Activated CD4-positive, alpha-beta memory T cell treated with anti-CD3 and anti-CD28 coated beads, Interleukin-2, amount 10 ng/mL, durations not matched to agents 7 days and 5 days (primary cell): Measurements from ENCODE around the gene SLC44A2. TPM values are rescaled to one million over a fixed set of nuclear protein-coding genes. Genes with fewer than 3 reads are reported as not detected.
A peak's percentile ranks its signal among the peaks of the same experiment; 100 is the strongest.

Experiments used
- CTCF ChIA-PET: fragments of 350-600 bp; sonication (Branson Sonifier 250); formaldehyde crosslinking; loops from one replicate; lab custom pipeline; 2021; ENCODE audit warnings: antibody characterized with exemption, inconsistent platforms; lab: Charles Lee
- POLR2A ChIA-PET: fragments of 350-600 bp; sonication (Branson Sonifier 250); formaldehyde crosslinking; loops from one replicate; lab custom pipeline; 2021; ENCODE audit warnings: antibody characterized with exemption; lab: Charles Lee
- DNase-seq: peaks from one replicate; pipeline ENCODE4 v3.0.0-alpha.2; 2020
- H3K27ac Mint-ChIP-seq: one replicate; pipeline ENCODE4 v1.8.0; 2021; ENCODE audit warnings: mild to moderate bottlenecking, mixed read lengths
- H3K27me3 Mint-ChIP-seq: one replicate; pipeline ENCODE4 v1.8.0; 2021; ENCODE audit warnings: mixed read lengths
- H3K36me3 Mint-ChIP-seq: one replicate; pipeline ENCODE4 v1.8.0; 2021; ENCODE audit warnings: low read depth, mixed read lengths
- H3K4me1 Mint-ChIP-seq: one replicate; pipeline ENCODE4 v1.8.0; 2021; ENCODE audit warnings: mixed read lengths
- H3K4me3 Mint-ChIP-seq: one replicate; pipeline ENCODE4 v1.8.0; 2021; ENCODE audit warnings: mild to moderate bottlenecking, mixed read lengths
- H3K9me3 Mint-ChIP-seq: one replicate; pipeline ENCODE4 v1.8.0; 2021; ENCODE audit warnings: mixed read lengths
- total RNA-seq, 2 experiments: library from RNA; stranded (reverse); gene quantifications; one replicate each; pipeline ENCODE4 v1.2.3, GENCODE V29; 2021

The SLC44A2 gene
- total RNA-seq, 2 experiments from 2014 or later: 147 to 152 TPM

DNA sequence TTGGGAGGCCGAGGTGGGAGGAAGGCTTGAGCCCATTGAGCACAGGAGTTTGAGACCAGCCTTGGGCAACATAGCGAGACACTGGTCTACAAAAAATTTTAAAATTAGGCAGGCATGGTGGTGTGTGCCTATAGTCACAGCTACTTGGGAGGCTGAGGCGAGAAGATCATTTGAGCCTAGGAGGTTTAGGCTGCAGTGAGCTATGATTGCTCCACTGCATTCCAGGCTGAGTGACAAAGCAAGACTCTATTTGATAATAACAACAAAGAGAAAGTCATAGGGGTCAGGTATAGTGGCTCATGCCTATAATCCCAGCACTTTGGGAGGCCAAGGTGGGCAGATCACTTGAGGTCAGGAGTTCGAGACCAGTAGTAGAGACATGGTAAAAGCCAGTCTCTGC lies 4.6 kb upstream of the SLC44A2 start:
- H3K4me1 Mint-ChIP-seq: peaks cover 50% of the 10 kb centered on the region
- H3K27me3 Mint-ChIP-seq: no peaks in the 10 kb centered on the region
- no peaks in the 10 kb centered on the region for H3K9me3 Mint-ChIP-seq
- H3K36me3 Mint-ChIP-seq: peaks cover 18% of the 10 kb centered on the region
- H3K27ac Mint-ChIP-seq: peak overlapping the region; percentile 49
- CTCF ChIA-PET: interaction anchor here (2.8 kb wide), 1 partner anchor 40 kb away, joined by 17 read pairs; no protein-coding TSS in a partner anchor
- no peak for DNase-seq
- POLR2A ChIA-PET: interaction anchor here (4.7 kb wide), 1 partner anchor 18 kb away, joined by 34 read pairs; no protein-coding TSS in a partner anchor
- H3K4me3 Mint-ChIP-seq: no peak overlapping the region

DNA sequence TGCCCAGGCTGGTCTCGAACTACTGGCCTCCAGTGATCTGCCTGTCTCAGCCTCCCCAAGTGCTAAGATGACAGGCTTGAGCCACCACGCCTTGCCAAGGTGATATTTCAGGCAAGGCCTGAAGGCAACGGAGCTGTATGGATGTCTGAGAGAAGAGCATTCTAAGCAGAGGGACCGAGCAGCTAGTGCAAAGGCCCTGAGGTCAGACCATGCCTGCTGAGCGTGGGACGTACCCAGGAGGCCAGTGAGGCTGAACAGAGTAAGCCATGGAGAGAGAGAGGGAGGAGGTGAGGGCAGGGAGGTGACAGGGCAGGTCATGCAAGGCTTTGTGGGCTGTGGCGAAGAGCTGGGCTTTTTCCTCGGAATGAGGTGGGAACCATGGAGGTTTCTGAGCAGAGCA lies 3.4 kb upstream of the SLC44A2 start:
- peaks cover 24% of the 10 kb centered on the region for H3K36me3 Mint-ChIP-seq
- no peaks in the 10 kb centered on the region for H3K9me3 Mint-ChIP-seq
- no peak overlapping the region for H3K4me3 Mint-ChIP-seq
- ChIA-PET CTCF (interaction anchor here (0.8 kb wide), 1 partner anchor 40 kb away, joined by 3 read pairs; no protein-coding TSS in a partner anchor), POLR2A (interaction anchor here (0.9 to 4.7 kb wide), 6 partner anchors 10 to 41 kb away, joined by 3 to 34 read pairs (median 4); no protein-coding TSS in a partner anchor)
- DNase-seq: no peak
- H3K27me3 Mint-ChIP-seq: no peaks in the 10 kb centered on the region
- peak overlapping the region; percentile 13 for H3K27ac Mint-ChIP-seq
- peaks cover 50% of the 10 kb centered on the region for H3K4me1 Mint-ChIP-seq

DNA sequence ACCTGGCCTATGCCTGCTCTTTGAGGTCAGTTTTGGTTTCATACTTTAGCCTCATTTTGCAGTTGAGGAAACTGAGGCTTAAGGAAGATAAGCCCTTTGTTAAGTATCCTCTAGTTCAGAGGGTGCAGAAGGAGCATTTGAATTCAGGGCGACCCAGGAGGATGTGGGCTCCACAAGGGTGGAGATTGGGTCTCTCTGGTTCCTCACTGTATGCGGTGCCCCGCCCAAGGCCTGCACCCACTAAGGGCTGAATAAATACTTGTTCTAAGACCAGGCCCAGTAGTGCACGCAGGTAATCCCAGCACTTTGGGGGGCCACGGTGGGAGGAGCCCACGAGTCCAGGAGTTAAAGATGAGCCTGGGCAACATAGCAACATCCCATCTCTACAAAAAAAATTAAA lies 768 bp upstream of the SLC44A2 start:
- Mint-ChIP-seq H3K36me3 (peaks cover 32% of the 10 kb centered on the region), H3K9me3 (no peaks in the 10 kb centered on the region), H3K27ac (peak overlapping the region; percentile 84), H3K27me3 (no peaks in the 10 kb centered on the region), H3K4me3 (no peak overlapping the region), H3K4me1 (peaks cover 44% of the 10 kb centered on the region)
- ChIA-PET POLR2A (interaction anchor here (0.8 to 4.7 kb wide), 2 partner anchors 13 to 21 kb away, joined by 5 to 34 read pairs; no protein-coding TSS in a partner anchor), CTCF (interaction anchor here (1.8 kb wide), 1 partner anchor 43 kb away, joined by 9 read pairs; no protein-coding TSS in a partner anchor)
- DNase-seq: peak; percentile 65

DNA sequence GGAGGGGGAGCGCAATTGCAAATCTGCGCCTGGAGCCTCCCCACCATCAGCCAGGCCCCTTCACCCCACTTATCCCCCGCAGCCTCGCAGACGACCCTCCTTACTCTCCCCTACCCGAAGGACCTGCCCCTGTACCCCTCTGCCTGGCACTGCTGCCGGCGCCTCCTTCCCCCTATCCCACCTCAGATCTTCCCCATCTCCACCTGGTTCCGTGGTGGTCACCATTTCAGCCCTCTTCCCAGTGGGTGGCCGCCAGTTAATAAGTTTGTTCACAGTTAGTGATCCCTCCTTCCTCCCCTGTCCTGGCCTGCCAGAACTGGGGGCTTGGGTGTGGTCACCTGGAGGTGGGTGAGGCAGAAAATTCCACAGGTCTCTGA lies 397 bp downstream of the SLC44A2 start:
- Mint-ChIP-seq H3K4me3 (no peak overlapping the region), H3K36me3 (peaks cover 28% of the 10 kb centered on the region), H3K27me3 (no peaks in the 10 kb centered on the region), H3K27ac (no peak overlapping the region), H3K9me3 (no peaks in the 10 kb centered on the region), H3K4me1 (peaks cover 40% of the 10 kb centered on the region)
- ChIA-PET POLR2A (interaction anchor here (0.6 to 0.8 kb wide), 2 partner anchors 9 to 24 kb away, joined by 3 read pairs; no protein-coding TSS in a partner anchor), CTCF (interaction anchor here (2.2 kb wide), 1 partner anchor 44 kb away, joined by 7 read pairs; no protein-coding TSS in a partner anchor)
- no peak for DNase-seq

DNA sequence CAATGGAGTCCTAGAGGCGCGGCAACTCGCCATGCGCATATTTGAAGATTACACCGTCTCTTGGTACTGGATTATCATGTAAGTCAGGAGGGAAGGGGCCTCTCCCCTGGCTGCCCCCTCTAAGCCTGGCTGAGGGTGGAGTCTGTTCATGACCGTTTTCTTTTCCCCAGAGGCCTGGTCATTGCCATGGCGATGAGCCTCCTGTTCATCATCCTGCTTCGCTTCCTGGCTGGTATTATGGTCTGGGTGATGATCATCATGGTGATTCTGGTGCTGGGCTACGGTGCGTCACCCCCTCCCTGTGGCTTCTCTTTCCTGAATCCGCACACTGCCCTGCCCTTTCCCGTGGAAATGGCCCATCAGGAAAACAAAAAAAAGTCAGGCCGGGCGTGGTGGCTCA lies 6.5 kb downstream of the SLC44A2 start:
- ChIA-PET POLR2A (no interaction called here), CTCF (no interaction called here)
- no peak for DNase-seq
- peaks cover 58% of the 10 kb centered on the region for H3K36me3 Mint-ChIP-seq
- no peak overlapping the region for H3K27ac Mint-ChIP-seq
- H3K4me3 Mint-ChIP-seq: no peak overlapping the region
- H3K27me3 Mint-ChIP-seq: no peaks in the 10 kb centered on the region
- H3K9me3 Mint-ChIP-seq: no peaks in the 10 kb centered on the region
- peaks cover 3% of the 10 kb centered on the region for H3K4me1 Mint-ChIP-seq

DNA sequence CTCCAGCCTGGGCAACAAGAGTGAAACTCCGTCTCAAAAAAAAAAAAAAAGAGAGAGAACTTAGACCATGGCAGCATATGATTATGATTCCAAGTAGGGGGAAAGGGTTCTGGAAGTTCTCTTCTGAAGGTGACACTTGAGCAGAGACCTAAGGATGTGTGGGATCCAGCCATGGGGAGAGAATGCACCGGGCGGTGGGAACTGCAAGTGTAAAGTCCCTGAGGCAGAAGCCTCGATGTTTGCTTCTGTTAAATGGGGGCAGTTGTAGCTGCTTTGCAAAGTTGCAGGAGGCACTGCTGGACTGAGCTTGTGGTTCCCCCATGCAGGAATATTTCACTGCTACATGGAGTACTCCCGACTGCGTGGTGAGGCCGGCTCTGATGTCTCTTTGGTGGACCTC lies 9.1 kb downstream of the SLC44A2 start:
- Mint-ChIP-seq H3K4me3 (no peak overlapping the region), H3K27ac (no peak overlapping the region), H3K4me1 (peaks cover 11% of the 10 kb centered on the region), H3K27me3 (no peaks in the 10 kb centered on the region), H3K9me3 (no peaks in the 10 kb centered on the region), H3K36me3 (peaks cover 64% of the 10 kb centered on the region)
- ChIA-PET POLR2A (interaction anchor here (1.4 kb wide), 1 partner anchor 19 kb away, joined by 6 read pairs; no protein-coding TSS in a partner anchor), CTCF (interaction anchor here (2.2 to 2.5 kb wide), 2 partner anchors 10 to 53 kb away, joined by 5 to 7 read pairs; no protein-coding TSS in a partner anchor)
- DNase-seq: no peak

DNA sequence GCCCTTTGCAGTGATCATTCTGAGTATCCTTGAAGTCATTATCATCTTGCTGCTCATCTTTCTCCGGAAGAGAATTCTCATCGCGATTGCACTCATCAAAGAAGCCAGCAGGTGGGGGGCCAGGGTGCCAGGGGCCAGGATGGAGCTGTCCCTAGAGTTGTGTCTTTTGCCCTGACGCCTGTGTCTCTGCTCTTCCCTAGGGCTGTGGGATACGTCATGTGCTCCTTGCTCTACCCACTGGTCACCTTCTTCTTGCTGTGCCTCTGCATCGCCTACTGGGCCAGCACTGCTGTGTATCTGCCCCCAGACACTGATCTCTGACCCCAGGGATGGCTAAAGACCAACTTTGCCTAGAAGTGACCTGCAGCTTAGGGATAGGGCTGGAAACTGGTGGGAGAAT lies 9.6 kb downstream of the SLC44A2 start:
- Mint-ChIP-seq H3K9me3 (no peaks in the 10 kb centered on the region), H3K27ac (no peak overlapping the region), H3K4me3 (no peak overlapping the region), H3K27me3 (no peaks in the 10 kb centered on the region), H3K4me1 (peaks cover 11% of the 10 kb centered on the region), H3K36me3 (peaks cover 67% of the 10 kb centered on the region)
- ChIA-PET CTCF (interaction anchor here (2.2 to 2.5 kb wide), 2 partner anchors 10 to 54 kb away, joined by 5 to 7 read pairs; no protein-coding TSS in a partner anchor), POLR2A (interaction anchor here (1.0 kb wide), 1 partner anchor 13 kb away, joined by 3 read pairs; no protein-coding TSS in a partner anchor)
- DNase-seq: no peak

DNA sequence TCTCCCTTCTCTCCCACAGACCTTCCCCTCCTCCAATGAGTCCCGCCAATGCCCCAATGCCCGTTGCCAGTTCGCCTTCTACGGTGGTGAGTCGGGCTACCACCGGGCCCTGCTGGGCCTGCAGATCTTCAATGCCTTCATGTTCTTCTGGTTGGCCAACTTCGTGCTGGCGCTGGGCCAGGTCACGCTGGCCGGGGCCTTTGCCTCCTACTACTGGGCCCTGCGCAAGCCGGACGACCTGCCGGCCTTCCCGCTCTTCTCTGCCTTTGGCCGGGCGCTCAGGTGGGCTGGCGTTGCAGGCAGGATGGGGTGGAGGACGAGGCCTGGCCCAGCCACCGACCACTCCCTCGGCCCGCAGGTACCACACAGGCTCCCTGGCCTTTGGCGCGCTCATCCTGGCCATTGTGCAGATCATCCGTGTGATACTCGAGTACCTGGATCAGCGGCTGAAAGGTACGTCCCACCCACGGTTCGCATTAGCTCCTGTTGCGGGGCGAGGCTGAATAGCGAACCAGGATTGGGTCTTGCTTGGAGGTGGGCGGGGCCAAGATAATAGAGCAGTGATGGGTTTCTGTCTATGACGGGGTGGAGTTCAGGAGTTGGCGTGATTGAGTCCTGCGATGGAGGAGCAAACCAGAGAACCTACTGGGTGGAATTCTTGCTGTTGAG lies 11.1 kb downstream of the SLC44A2 start:
- H3K9me3 Mint-ChIP-seq: no peaks in the 10 kb centered on the region
- no peaks in the 10 kb centered on the region for H3K27me3 Mint-ChIP-seq
- peak overlapping the region; percentile 34 for H3K27ac Mint-ChIP-seq
- no peak overlapping the region for H3K4me3 Mint-ChIP-seq
- H3K4me1 Mint-ChIP-seq: peaks cover 11% of the 10 kb centered on the region
- ChIA-PET CTCF (interaction anchor here (1.1 kb wide), 1 partner anchor 55 kb away, joined by 3 read pairs; no protein-coding TSS in a partner anchor), POLR2A (no interaction called here)
- DNase-seq: no peak
- H3K36me3 Mint-ChIP-seq: peaks cover 61% of the 10 kb centered on the region

DNA sequence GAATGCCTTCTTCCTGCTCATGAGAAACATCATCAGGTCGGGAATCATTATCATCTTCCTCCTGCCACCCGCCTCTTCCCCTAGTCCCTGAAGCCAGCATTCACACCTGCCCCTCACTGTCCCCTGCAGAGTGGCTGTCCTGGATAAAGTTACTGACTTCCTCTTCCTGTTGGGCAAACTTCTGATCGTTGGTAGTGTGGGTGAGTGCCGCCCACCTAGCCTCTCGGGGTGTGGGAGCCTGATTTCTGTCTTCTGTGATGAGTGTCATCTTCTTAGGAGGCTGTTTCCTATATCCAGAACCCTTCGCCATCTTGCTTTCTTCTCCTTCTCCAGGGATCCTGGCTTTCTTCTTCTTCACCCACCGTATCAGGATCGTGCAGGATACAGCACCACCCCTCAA lies 12.5 kb downstream of the SLC44A2 start:
- Mint-ChIP-seq H3K27ac (peak overlapping the region; percentile 33), H3K27me3 (no peaks in the 10 kb centered on the region), H3K4me1 (peaks cover 11% of the 10 kb centered on the region), H3K36me3 (peaks cover 57% of the 10 kb centered on the region), H3K4me3 (no peak overlapping the region), H3K9me3 (no peaks in the 10 kb centered on the region)
- no peak for DNase-seq
- POLR2A ChIA-PET: interaction anchor here (1.1 to 1.7 kb wide), 2 partner anchors 11 to 35 kb away, joined by 3 to 6 read pairs; no protein-coding TSS in a partner anchor
- CTCF ChIA-PET: interaction anchor here (1.0 kb wide), 1 partner anchor 56 kb away, joined by 3 read pairs; no protein-coding TSS in a partner anchor

DNA sequence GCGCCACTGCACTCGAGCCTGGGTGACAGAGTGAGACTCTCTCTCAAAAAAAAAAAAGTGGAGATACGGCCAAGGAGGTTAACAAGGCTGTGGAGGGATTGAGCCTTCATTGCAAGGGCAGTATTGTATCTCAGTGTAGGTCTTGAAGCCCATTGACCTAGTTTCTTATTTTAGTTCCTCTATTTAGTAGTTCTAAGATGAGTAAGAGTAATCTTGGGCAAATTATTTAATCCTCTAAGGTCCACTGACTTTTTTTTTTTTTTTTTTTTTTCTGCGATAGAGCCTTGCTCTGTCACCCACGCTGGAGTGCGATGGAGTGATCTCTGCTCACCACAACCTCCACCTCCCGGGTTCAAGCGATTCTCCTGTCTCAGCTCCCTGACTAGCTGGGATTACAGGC lies 14.5 kb downstream of the SLC44A2 start:
- POLR2A ChIA-PET: no interaction called here
- Mint-ChIP-seq H3K4me3 (no peak overlapping the region), H3K4me1 (peaks cover 14% of the 10 kb centered on the region)

DNA sequence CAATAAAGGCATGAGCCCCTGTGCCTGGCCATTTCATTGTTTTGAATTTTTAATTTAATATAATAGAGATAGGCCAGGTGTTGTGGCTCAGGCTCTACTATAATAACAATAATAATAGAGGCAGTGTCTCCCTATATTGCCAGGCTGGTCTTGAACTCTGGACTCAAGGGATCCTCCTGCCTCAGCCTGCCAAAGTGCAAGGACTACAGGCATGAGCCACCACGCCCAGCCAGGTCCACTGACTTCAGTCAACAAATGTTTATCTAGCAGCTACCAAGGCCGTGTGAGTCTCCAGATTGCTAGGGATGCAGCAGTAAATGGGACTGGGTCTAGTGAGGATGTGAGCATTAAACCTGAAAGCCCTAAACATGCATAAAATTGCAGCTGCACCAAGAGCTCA lies 15.0 kb downstream of the SLC44A2 start:
- ChIA-PET POLR2A (interaction anchor here (1.0 to 1.7 kb wide), 2 partner anchors 9 to 38 kb away, joined by 3 to 4 read pairs; no protein-coding TSS in a partner anchor), CTCF (interaction anchor here (1.5 kb wide), 1 partner anchor 59 kb away, joined by 5 read pairs; no protein-coding TSS in a partner anchor)
- no peak overlapping the region for H3K27ac Mint-ChIP-seq
- H3K27me3 Mint-ChIP-seq: no peaks in the 10 kb centered on the region
- peaks cover 14% of the 10 kb centered on the region for H3K4me1 Mint-ChIP-seq
- H3K9me3 Mint-ChIP-seq: no peaks in the 10 kb centered on the region
- DNase-seq: no peak
- peaks cover 48% of the 10 kb centered on the region for H3K36me3 Mint-ChIP-seq
- H3K4me3 Mint-ChIP-seq: no peak overlapping the region

More for the DNA sequence above, 14.5 kb downstream of the SLC44A2 start:
- no peak for DNase-seq
- Mint-ChIP-seq H3K9me3 (no peaks in the 10 kb centered on the region), H3K27me3 (no peaks in the 10 kb centered on the region), H3K27ac (no peak overlapping the region), H3K36me3 (peaks cover 53% of the 10 kb centered on the region)
- CTCF ChIA-PET: interaction anchor here (0.7 to 1.5 kb wide), 2 partner anchors 59 to 224 kb away, joined by 3 to 5 read pairs; no protein-coding TSS in a partner anchor

DNA sequence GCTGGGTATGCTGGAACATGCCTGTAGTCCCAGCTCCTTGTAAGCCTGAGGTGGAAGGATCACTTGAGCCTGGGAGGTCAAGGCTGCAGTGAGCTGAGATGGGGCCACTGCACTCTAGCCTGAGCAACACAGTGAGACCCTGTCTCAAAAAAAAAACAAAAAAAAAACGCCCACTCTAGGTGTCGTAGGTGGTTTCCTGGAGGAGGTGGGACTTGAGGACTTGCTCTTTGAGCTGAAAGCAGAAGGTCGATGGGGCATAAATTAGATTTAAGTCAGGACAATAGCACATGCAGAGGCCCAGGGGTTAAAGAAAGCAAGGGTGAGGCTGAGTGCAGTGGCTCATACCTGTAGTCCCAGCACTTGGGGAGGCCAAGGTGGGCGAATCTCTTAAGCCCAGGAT lies 15.9 kb downstream of the SLC44A2 start:
- CTCF ChIA-PET: interaction anchor here (1.5 kb wide), 1 partner anchor 60 kb away, joined by 5 read pairs; no protein-coding TSS in a partner anchor
- POLR2A ChIA-PET: interaction anchor here (0.6 to 1.7 kb wide), 4 partner anchors 9 to 60 kb away, joined by 3 to 4 read pairs (median 4); no protein-coding TSS in a partner anchor
- Mint-ChIP-seq H3K9me3 (no peaks in the 10 kb centered on the region), H3K27ac (no peak overlapping the region), H3K27me3 (no peaks in the 10 kb centered on the region), H3K36me3 (peaks cover 43% of the 10 kb centered on the region), H3K4me3 (no peak overlapping the region), H3K4me1 (peaks cover 14% of the 10 kb centered on the region)
- no peak for DNase-seq
